ENCODE data around the gene BNC2.

The BNC2 gene

GRCh38 chr9:16530669-16531642 is 339.5 kb downstream of the BNC2 start:
- DNase-seq, result no peak

- DNase-seq, result no peak
Observed at GRCh38 chr9:16527573-16527972, 342.9 kb downstream of the BNC2 start.

GRCh38 chr9:16526380-16526779 is 344.1 kb downstream of the BNC2 start:
- no peak for DNase-seq

GRCh38 chr9:16524823-16525222 is 345.6 kb downstream of the BNC2 start:
- no peak for DNase-seq

- DNase-seq, result no peak
Observed at GRCh38 chr9:16524078-16524477, 346.4 kb downstream of the BNC2 start.

- DNase-seq, result no peak
Observed at GRCh38 chr9:16521868-16522411, 348.5 kb downstream of the BNC2 start.

GRCh38 chr9:16519001-16519400 is 351.5 kb downstream of the BNC2 start:
- no peak for DNase-seq

- DNase-seq, result no peak
Observed at GRCh38 chr9:16516891-16517290, 353.6 kb downstream of the BNC2 start.

GRCh38 chr9:16515879-16516301 is 354.6 kb downstream of the BNC2 start:
- DNase-seq, result no peak

GRCh38 chr9:16515207-16515606 is 355.3 kb downstream of the BNC2 start:
- no peak for DNase-seq

GRCh38 chr9:16514131-16514530 is 356.3 kb downstream of the BNC2 start:
- DNase-seq, result no peak

GRCh38 chr9:16512281-16512680 is 358.2 kb downstream of the BNC2 start:
- DNase-seq, result no peak

GRCh38 chr9:16510482-16510881 is 360.0 kb downstream of the BNC2 start:
- no peak for DNase-seq

- no peak for DNase-seq
Observed at GRCh38 chr9:16509997-16510396, 360.5 kb downstream of the BNC2 start.

GRCh38 chr9:16505199-16505598 is 365.3 kb downstream of the BNC2 start:
- no peak for DNase-seq

- no peak for DNase-seq
Observed at GRCh38 chr9:16501726-16502125, 368.7 kb downstream of the BNC2 start.

GRCh38 chr9:16501141-16501540 is 369.3 kb downstream of the BNC2 start:
- no peak for DNase-seq

- DNase-seq, result no peak
Observed at GRCh38 chr9:16500386-16500785, 370.1 kb downstream of the BNC2 start.

GRCh38 chr9:16499892-16500291 is 370.6 kb downstream of the BNC2 start:
- no peak for DNase-seq

GRCh38 chr9:16496908-16497307 is 373.6 kb downstream of the BNC2 start:
- no peak for DNase-seq

GRCh38 chr9:16487915-16488314 is 382.6 kb downstream of the BNC2 start:
- no peak for DNase-seq

- no peak for DNase-seq
Observed at GRCh38 chr9:16485575-16486321, 384.7 kb downstream of the BNC2 start.

- no peak for DNase-seq
Observed at GRCh38 chr9:16485160-16485559, 385.3 kb downstream of the BNC2 start.

GRCh38 chr9:16484744-16485143 is 385.7 kb downstream of the BNC2 start:
- DNase-seq, result no peak

Measured in DMS79 treated with DMSO at 0.1 percent for 48 hours (cell line).